GM23338 (cell line): ENCODE measurements around the gene MAGOH. TPM values are rescaled to one million over a fixed set of nuclear protein-coding genes. Genes with fewer than 3 reads are reported as not detected.
A peak's percentile ranks its signal among the peaks of the same experiment; 100 is the strongest.

Source experiments
- ATAC-seq: fragments of 200-7000 bp; cut with Tn5 transposase; 3 replicates; pipeline ENCODE4 v1.9.1; 2020
- DNase-seq: peaks from one replicate; pipeline ENCODE4 v3.0.0-alpha.2; 2015; ENCODE audit warnings: low spot score
- H2AFZ ChIP-seq: fragments of 200-600 bp; sonication (generic); 2 replicates; pipeline ENCODE4 v1.8.0; 2016; ENCODE audit warnings: antibody characterized with exemption, mild to moderate bottlenecking, moderate library complexity
- H3F3A ChIP-seq: fragments of 200-600 bp; sonication (generic); replicated peaks from 2 replicates; pipeline ENCODE4 v1.8.0; 2017; ENCODE audit warnings: antibody characterized with exemption, mixed run types, low read depth
- H3K27ac ChIP-seq: fragments of 200-600 bp; sonication (generic); 2 replicates; pipeline ENCODE4 v1.6.1; 2016; ENCODE audit warnings: low read depth
- H3K27me3 ChIP-seq: fragments of 200-600 bp; sonication (generic); 2 replicates; pipeline ENCODE4 v1.8.0; 2016; ENCODE audit warnings: mild to moderate bottlenecking, mixed run types, moderate library complexity; ENCODE audit not compliant: insufficient read depth
- H3K36me3 ChIP-seq: fragments of 200-600 bp; sonication (generic); 2 replicates; pipeline ENCODE4 v1.8.0; 2016; ENCODE audit warnings: mild to moderate bottlenecking; ENCODE audit not compliant: insufficient read depth
- H3K4me1 ChIP-seq: fragments of 200-600 bp; sonication (generic); 2 replicates; pipeline ENCODE4 v1.8.0; 2016; ENCODE audit warnings: mild to moderate bottlenecking, moderate library complexity; ENCODE audit not compliant: insufficient read depth
- H3K4me2 ChIP-seq: fragments of 200-600 bp; sonication (generic); 2 replicates; pipeline ENCODE4 v1.7.1; 2017; ENCODE audit warnings: mixed run types
- H3K4me3 ChIP-seq: fragments of 200-600 bp; sonication (generic); 2 replicates; pipeline ENCODE4 v1.6.1; 2016; ENCODE audit warnings: mixed run types
- H3K79me2 ChIP-seq: fragments of 200-600 bp; sonication (generic); replicated peaks from 2 replicates; pipeline ENCODE4 v1.8.0; 2017; ENCODE audit warnings: mild to moderate bottlenecking; ENCODE audit not compliant: insufficient read depth
- H3K9me2 ChIP-seq: fragments of 200-600 bp; sonication (generic); 2 replicates; pipeline ENCODE4 v1.8.0; 2017; ENCODE audit not compliant: insufficient read depth
- H4K20me1 ChIP-seq: fragments of 200-600 bp; sonication (generic); replicated peaks from 2 replicates; pipeline ENCODE4 v1.8.0; 2017; ENCODE audit warnings: mild to moderate bottlenecking; ENCODE audit not compliant: insufficient read depth
- H3K27ac Mint-ChIP-seq: 2 replicates; pipeline ENCODE4 v1.8.0; 2020; ENCODE audit warnings: inconsistent platforms, mild to moderate bottlenecking, moderate library complexity, mixed read lengths
- H3K27me3 Mint-ChIP-seq: 3 replicates; pipeline ENCODE4 v1.8.0; 2022; ENCODE audit warnings: low read depth, mild to moderate bottlenecking, moderate library complexity, mixed read lengths, inconsistent platforms; ENCODE audit not compliant: insufficient read depth, poor library complexity
- H3K36me3 Mint-ChIP-seq: 3 replicates; pipeline ENCODE4 v1.8.0; 2021; ENCODE audit warnings: low read depth, mild to moderate bottlenecking, inconsistent platforms, moderate library complexity, mixed read lengths
- H3K4me1 Mint-ChIP-seq: 3 replicates; pipeline ENCODE4 v1.8.0; 2020; ENCODE audit warnings: mild to moderate bottlenecking, inconsistent platforms, mixed read lengths
- H3K4me3 Mint-ChIP-seq: 3 replicates; pipeline ENCODE4 v1.8.0; 2021; ENCODE audit warnings: moderate library complexity, mild to moderate bottlenecking, inconsistent platforms, mixed read lengths
- H3K9me3 Mint-ChIP-seq: 3 replicates; pipeline ENCODE4 v1.8.0; 2020; ENCODE audit warnings: moderate library complexity, mild to moderate bottlenecking, inconsistent platforms, mixed read lengths
- CREB1 ChIP-seq: fragments of 250-450 bp; sonication (Bioruptor Pico); IDR thresholded peaks from 2 replicates; pipeline ENCODE4 v1.5.0; 2020; ENCODE audit warnings: low read depth, mild to moderate bottlenecking, moderate library complexity
- CTCF ChIP-seq, 2 experiments: fragments of 200-600 bp in 1 of 2; sonication (generic) in 1 of 2; conservative IDR thresholded peaks; 2 replicates each; pipeline versions ENCODE4 v1.5.1 to v1.6.1; 2016 to 2017; ENCODE audit warnings: antibody characterized with exemption in 2 of 2, low read depth in 2 of 2, mild to moderate bottlenecking in 2 of 2, moderate library complexity in 1 of 2
- ETS1 ChIP-seq: IDR thresholded peaks from 2 replicates; pipeline ENCODE4 v1.6.1; 2016; ENCODE audit warnings: antibody characterized with exemption
- EZH2 ChIP-seq: fragments of 200-600 bp; sonication (generic); IDR thresholded peaks from one replicate; pipeline ENCODE4 v1.8.0; 2017; ENCODE audit warnings: antibody characterized with exemption, mild to moderate bottlenecking, low read depth; ENCODE audit not compliant: unreplicated experiment
- EZH2phosphoT487 ChIP-seq: fragments of 200-600 bp; sonication (generic); IDR thresholded peaks from one replicate; pipeline ENCODE4 v1.8.1; 2018; ENCODE audit warnings: antibody characterized with exemption; ENCODE audit not compliant: unreplicated experiment
- JUNB ChIP-seq: IDR thresholded peaks from one replicate; pipeline ENCODE4 v1.6.1; 2016; ENCODE audit warnings: antibody characterized with exemption; ENCODE audit not compliant: unreplicated experiment
- NANOG ChIP-seq: IDR thresholded peaks from 2 replicates; pipeline ENCODE4 v1.6.1; 2016; ENCODE audit warnings: antibody characterized with exemption, borderline replicate concordance
- POLR2AphosphoS5 ChIP-seq: IDR thresholded peaks from 2 replicates; pipeline ENCODE4 v1.6.1; 2016; ENCODE audit warnings: antibody characterized with exemption, low read depth
- REST ChIP-seq: IDR thresholded peaks from one replicate; pipeline ENCODE4 v1.6.1; 2018; ENCODE audit warnings: antibody characterized with exemption; ENCODE audit not compliant: unreplicated experiment
- ZNF331 ChIP-seq: fragments of 250-450 bp; sonication (Bioruptor Pico); IDR thresholded peaks from 2 replicates; pipeline ENCODE4 v1.5.0; 2020; ENCODE audit warnings: low read depth, mild to moderate bottlenecking, moderate library complexity
- polyA plus RNA-seq: library from polyadenylated mRNA; unstranded; fragments of >200 nt; fragmentation: Nextera tagmentation; extraction: Ambion mirVana; gene quantifications from 2 replicates; pipeline ENCODE4 v1.2.1, GENCODE V29; 2016
- total RNA-seq: library from RNA; depleted of rRNA; stranded (reverse); fragments of >200 nt; shearing (Covaris generic); gene quantifications from 2 replicates; pipeline ENCODE4 v1.2.3, GENCODE V29; 2014

The MAGOH gene
- total and polyA plus RNA-seq, 2 experiments from 2014 or later: 79.3 to 185 TPM

- TF ChIP-seq REST (no peak), CREB1 (CRISPR knock-in tag) (0 out of 2 replicates have a peak, but pooled peaks have one; percentile 22), EZH2phosphoT487 (no peak), NANOG (no peak), ZNF331 (CRISPR knock-in tag) (no peak), JUNB (no peak), ETS1 (peak; percentile 33; the same call in 1 of the 2 replicates), POLR2AphosphoS5 (peak; percentile 94)
- Mint-ChIP-seq H3K27me3 (peaks cover 17% of the 10 kb centered on the region), H3K27ac (peak within 1 kb of the TSS; percentile 93), H3K36me3 (peaks cover 5% of the 10 kb centered on the region; the same call in 1 of the 3 replicates), H3K9me3 (no peaks in the 10 kb centered on the region; the same call in 1 of the 3 replicates), H3K4me1 (peaks cover 20% of the 10 kb centered on the region), H3K4me3 (peak within 1 kb of the TSS; percentile 97)
- Histone ChIP-seq H3F3A (no peaks in the 10 kb centered on the region), H3K27ac (peak within 1 kb of the TSS; percentile 70), H3K79me2 (peaks cover 8% of the 10 kb centered on the region), H3K4me2 (peak within 1 kb of the TSS; percentile 92), H4K20me1 (no peaks in the 10 kb centered on the region), H3K36me3 (no peaks in the 10 kb centered on the region), H2AFZ (peak within 1 kb of the TSS; percentile 69), H3K27me3 (peaks cover 4% of the 10 kb centered on the region; the same call in 1 of the 2 replicates), H3K4me1 (peaks cover 11% of the 10 kb centered on the region), H3K4me3 (peak within 1 kb of the TSS; percentile 94), H3K9me2 (no peaks in the 10 kb centered on the region)
- peak; percentile 99 for ATAC-seq
- peak; percentile 98 for DNase-seq
Measured at GRCh38 chr1:53196485-53197290, 41.6 kb downstream of the MAGOH start, which contains the start of gene CPT2. CPT2 (plus strand) TSS chr1:53196824; CDS start chr1:53196944, 120 bp downstream.

- H2AFZ ChIP-seq: peak overlapping the region; percentile 35
- H3K27ac Mint-ChIP-seq: 0 out of 2 replicates have a peak overlapping the region, but pooled peaks have one; percentile 73
- no peak for DNase-seq
Measured at GRCh38 chr1:53196017-53196484, 42.3 kb downstream of the MAGOH start.

More at GRCh38 chr1:53196017-53196484, 42.3 kb downstream of the MAGOH start:
- H3K27ac ChIP-seq: no peak overlapping the region
- TF ChIP-seq CREB1 (CRISPR knock-in tag): no peak
- TF ChIP-seq ZNF331 (CRISPR knock-in tag): no peak
- TF ChIP-seq EZH2: no peak
- TF ChIP-seq CTCF (conservative IDR thresholded peaks at IDR 0.05; ENCODE audit: low read depth in 2 of 2): no peak
- TF ChIP-seq NANOG: no peak
- TF ChIP-seq POLR2AphosphoS5: no peak
- no peak for TF ChIP-seq REST
- peaks cover 3% of the 10 kb centered on the region; the same call in 1 of the 3 replicates for H3K36me3 Mint-ChIP-seq
- peak overlapping the region; percentile 94 for H3K4me3 ChIP-seq
- peaks cover 17% of the 10 kb centered on the region for H3K27me3 Mint-ChIP-seq
- H3K27me3 ChIP-seq: peaks cover 4% of the 10 kb centered on the region; the same call in 1 of the 2 replicates
- H3K79me2 ChIP-seq: peaks cover 8% of the 10 kb centered on the region
- H4K20me1 ChIP-seq: no peaks in the 10 kb centered on the region
- peak overlapping the region; percentile 54 for H3K4me2 ChIP-seq
- peaks cover 11% of the 10 kb centered on the region for H3K4me1 ChIP-seq
- H3K4me3 Mint-ChIP-seq: peak overlapping the region; percentile 97
- no peaks in the 10 kb centered on the region for H3F3A ChIP-seq
- no peaks in the 10 kb centered on the region; the same call in 1 of the 3 replicates for H3K9me3 Mint-ChIP-seq
- ATAC-seq: no peak
- H3K9me2 ChIP-seq: no peaks in the 10 kb centered on the region
- peaks cover 20% of the 10 kb centered on the region for H3K4me1 Mint-ChIP-seq
- H3K36me3 ChIP-seq: no peaks in the 10 kb centered on the region
